Type B pancreatic cell (in vitro differentiated cells): ENCODE data around the gene RNF220. TPM values are rescaled to one million over a fixed set of nuclear protein-coding genes. Genes with fewer than 3 reads are reported as not detected.

Experiments used
- DNase-seq: peaks from one replicate; pipeline ENCODE4 v3.0.0; 2021; ENCODE audit warnings: mixed read lengths; ENCODE audit not compliant: unreplicated experiment; ENCODE audit errors: extremely low spot score
- H3K27ac Mint-ChIP-seq: 2 replicates; pipeline ENCODE4 v1.8.0; 2021; ENCODE audit warnings: mild to moderate bottlenecking, mixed read lengths
- H3K27me3 Mint-ChIP-seq: 2 replicates; pipeline ENCODE4 v1.8.0; 2021; ENCODE audit warnings: mixed read lengths
- H3K36me3 Mint-ChIP-seq: 2 replicates; pipeline ENCODE4 v1.8.0; 2021; ENCODE audit warnings: mixed read lengths
- H3K4me1 Mint-ChIP-seq: one replicate; pipeline ENCODE4 v1.8.0; 2021; ENCODE audit warnings: mixed read lengths; ENCODE audit not compliant: unreplicated experiment
- H3K4me3 Mint-ChIP-seq: 2 replicates; pipeline ENCODE4 v1.8.0; 2021; ENCODE audit warnings: mild to moderate bottlenecking, mixed read lengths
- H3K9me3 Mint-ChIP-seq: 2 replicates; pipeline ENCODE4 v1.8.0; 2021; ENCODE audit warnings: mixed read lengths
- CTCF ChIP-seq: fragments of 200-600 bp; sonication (generic); conservative IDR thresholded peaks from 2 replicates; pipeline ENCODE4 v1.5.0; 2021; ENCODE audit warnings: antibody characterized with exemption, mild to moderate bottlenecking
- total RNA-seq: library from RNA; stranded (reverse); gene quantifications from 2 replicates; pipeline ENCODE4 v1.2.1, GENCODE V29; 2021; ENCODE audit warnings: low replicate concordance

The RNF220 gene
- total RNA-seq, 1 donor from 2014 or later, result 87.1 TPM

- H3K36me3 Mint-ChIP-seq, result no peaks in the 10 kb centered on the region
- no peaks in the 10 kb centered on the region for H3K9me3 Mint-ChIP-seq
- H3K27me3 Mint-ChIP-seq, result peaks cover 65% of the 10 kb centered on the region
- TF ChIP-seq CTCF, result no peak
- H3K27ac Mint-ChIP-seq, result peak overlapping the region; percentile 7
- peaks cover 33% of the 10 kb centered on the region for H3K4me1 Mint-ChIP-seq
- DNase-seq, result no peak
- peak overlapping the region; percentile 1 for H3K4me3 Mint-ChIP-seq
Measured at GRCh38 chr1:44539991-44540730, 135.1 kb downstream of the RNF220 start.

GRCh38 chr1:44542420-44543063, 137.5 kb downstream of the RNF220 start:
- Mint-ChIP-seq H3K27ac (no peak overlapping the region), H3K9me3 (no peaks in the 10 kb centered on the region), H3K36me3 (no peaks in the 10 kb centered on the region), H3K4me3 (peak overlapping the region; percentile 13), H3K27me3 (peaks cover 78% of the 10 kb centered on the region), H3K4me1 (peaks cover 33% of the 10 kb centered on the region)
- no peak for TF ChIP-seq CTCF
- no peak for DNase-seq

DNA sequence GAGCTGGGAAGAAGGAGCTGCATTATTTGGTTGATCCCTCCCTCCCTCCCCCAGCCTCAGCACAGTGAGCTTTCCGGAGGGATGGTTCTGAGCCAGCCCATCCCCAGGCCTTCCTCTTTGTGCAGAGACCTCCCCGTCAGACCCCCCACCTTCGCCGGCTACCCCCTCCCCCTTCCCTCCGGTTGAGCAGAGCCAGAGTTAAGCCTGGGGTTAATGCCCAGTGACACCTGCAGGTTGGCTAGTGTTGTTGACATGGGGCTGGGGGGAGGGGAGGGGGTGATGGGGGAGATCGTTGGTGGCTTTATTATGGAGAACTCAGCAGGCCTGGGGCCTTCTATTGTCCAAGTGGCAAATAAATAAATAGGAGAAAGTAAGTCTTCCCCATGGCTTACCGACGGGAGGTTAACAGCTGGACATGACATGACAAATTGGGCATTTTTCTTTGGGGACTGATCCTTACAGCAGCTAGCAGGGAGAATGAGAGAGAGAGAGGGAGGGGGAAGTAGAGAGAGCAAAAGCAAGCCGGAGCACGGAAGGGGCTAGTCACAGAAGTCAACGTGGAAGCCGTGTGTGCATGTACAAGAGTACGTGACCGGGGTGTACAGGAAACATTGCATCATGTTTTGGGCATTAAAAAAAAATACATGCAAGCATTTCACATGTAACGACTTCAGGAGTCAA, 138.1 kb downstream of the RNF220 start:
- no peak for DNase-seq
- TF ChIP-seq CTCF, result no peak
- peak overlapping the region; percentile 29 for H3K27ac Mint-ChIP-seq
- H3K36me3 Mint-ChIP-seq, result no peaks in the 10 kb centered on the region
- H3K27me3 Mint-ChIP-seq, result peaks cover 78% of the 10 kb centered on the region
- peaks cover 33% of the 10 kb centered on the region for H3K4me1 Mint-ChIP-seq
- H3K9me3 Mint-ChIP-seq, result no peaks in the 10 kb centered on the region
- peak overlapping the region; percentile 59 for H3K4me3 Mint-ChIP-seq

DNA sequence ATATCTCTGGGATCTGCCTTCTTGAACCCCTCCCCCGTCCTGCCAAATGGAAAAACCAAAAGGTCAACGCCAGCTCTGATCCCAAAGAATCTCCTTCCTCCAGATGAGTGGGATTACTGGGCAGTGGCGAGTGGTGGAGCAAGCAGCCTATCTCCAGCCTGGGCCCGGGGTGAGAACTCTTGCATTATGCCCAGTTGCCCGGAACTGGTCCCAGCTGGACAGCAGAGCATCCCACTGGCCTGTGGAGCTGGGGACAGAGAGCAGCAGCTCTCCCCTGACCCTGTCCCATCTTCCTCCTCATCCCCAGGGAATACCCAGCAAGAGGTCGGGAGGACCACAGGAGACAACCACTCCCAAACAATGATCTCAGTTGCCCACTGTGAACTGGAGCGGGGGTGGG, 138.7 kb downstream of the RNF220 start:
- Mint-ChIP-seq H3K4me1 (peaks cover 33% of the 10 kb centered on the region), H3K27ac (no peak overlapping the region), H3K9me3 (no peaks in the 10 kb centered on the region), H3K27me3 (peaks cover 82% of the 10 kb centered on the region), H3K36me3 (no peaks in the 10 kb centered on the region), H3K4me3 (no peak overlapping the region)
- no peak for TF ChIP-seq CTCF
- no peak for DNase-seq

DNA sequence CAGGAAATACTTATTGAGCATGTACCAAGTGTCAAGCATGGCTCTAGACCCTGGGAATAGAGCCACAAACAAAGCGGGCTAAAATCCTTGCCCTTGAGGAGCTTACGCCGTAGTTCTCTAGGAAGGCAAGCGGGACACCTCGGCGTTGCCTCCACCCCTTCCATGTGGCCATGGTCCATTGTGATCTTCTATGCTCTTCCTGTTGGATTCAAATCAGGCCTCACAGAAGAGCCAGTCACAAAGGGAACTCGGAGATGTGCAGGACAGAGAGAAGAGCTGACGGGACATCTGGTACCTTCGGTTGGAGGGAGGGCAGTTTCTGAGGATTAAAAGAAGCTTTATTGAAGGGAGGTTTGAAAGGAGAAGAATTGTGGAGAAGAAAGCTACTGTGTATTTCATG, 139.9 kb downstream of the RNF220 start:
- DNase-seq, result no peak
- Mint-ChIP-seq H3K27me3 (peaks cover 82% of the 10 kb centered on the region), H3K4me1 (peaks cover 28% of the 10 kb centered on the region), H3K36me3 (no peaks in the 10 kb centered on the region), H3K4me3 (no peak overlapping the region), H3K27ac (no peak overlapping the region), H3K9me3 (no peaks in the 10 kb centered on the region)
- TF ChIP-seq CTCF, result no peak
